K562 (cell line): ENCODE results near the gene EFNB3. TPM values are rescaled to one million over a fixed set of nuclear protein-coding genes. Genes with fewer than 3 reads are reported as not detected.

Experiments used
- ATAC-seq: fragments of 200-7000 bp; cut with Tn5 transposase; 3 replicates; pipeline ENCODE4 v1.9.1; 2020; ENCODE audit warnings: moderate library complexity
- BruUV-seq: library from RNA; stranded (reverse); fragments of 400-500 nt; replicated peaks from 2 replicates; lab custom pipeline; 2021; lab: Mats Ljungman, UMichigan
- CTCF ChIA-PET: fragments of 300-600 bp; formaldehyde crosslinking; extraction: SDS; loops from one replicate; lab custom pipeline; 2021; ENCODE audit warnings: low intra/inter-chr PET ratio; lab: Yijun Ruan, JAX
- POLR2A ChIA-PET: fragments of 300-600, 350-650 bp; sonication (Branson Sonifier 250); formaldehyde crosslinking; extraction: SDS; loops from one replicate; lab custom pipeline; 2021; ENCODE audit warnings: antibody characterized with exemption, inconsistent platforms; lab: Yijun Ruan, JAX
- DNase-seq, 4 experiments: peaks; one replicate each; pipeline versions ENCODE4 v3.0.0 to v3.0.0-alpha.2; 2011 to 2018; ENCODE audit warnings: low spot score in 3 of 4, mixed read lengths in 3 of 4; ENCODE audit errors: extremely low read depth in 1 of 4
- FAIRE-seq: peaks from 2 replicates; lab custom pipeline; 2011; peaks lifted over from hg19 to GRCh38; lab: Jason Lieb, UNC
- H2AFZ ChIP-seq: 2 replicates; pipeline ENCODE4 v1.6.0; 2011; ENCODE audit warnings: low read depth, low read length, control low read depth, inconsistent platforms
- H3K27ac ChIP-seq: fragments of 200-600 bp; 3 replicates; pipeline ENCODE4 v1.8.0; 2011; ENCODE audit warnings: low read depth, mild to moderate bottlenecking, control low read depth, inconsistent platforms, low read length, moderate library complexity, mixed read lengths; ENCODE audit errors: extremely low read depth
- H3K27me3 ChIP-seq, 2 experiments: fragments of 300-600 bp in 1 of 2; 2 replicates in 1 of 2; 3 replicates in 1 of 2; pipeline versions ENCODE4 v1.6.0 to v1.8.0; 2011; ENCODE audit warnings: inconsistent platforms in 2 of 2, low read length in 2 of 2, mild to moderate bottlenecking in 1 of 2, mixed read lengths in 1 of 2, moderate library complexity in 1 of 2; ENCODE audit not compliant: control insufficient read depth in 2 of 2, insufficient read depth in 2 of 2
- H3K36me3 ChIP-seq: fragments of 300-600 bp; 3 replicates; pipeline ENCODE4 v1.8.0; 2011; ENCODE audit warnings: mild to moderate bottlenecking, low read length, inconsistent platforms; ENCODE audit not compliant: control insufficient read depth, insufficient read depth
- H3K4me1 ChIP-seq, 2 experiments: fragments of 200-600 bp in 1 of 2; replicated peaks in 1 of 2; 2 replicates in 1 of 2; 3 replicates in 1 of 2; pipeline versions ENCODE4 v1.5.1 to v1.8.0; 2011; ENCODE audit warnings: inconsistent platforms in 2 of 2, low read length in 2 of 2, mild to moderate bottlenecking in 1 of 2, mixed read lengths in 1 of 2, moderate library complexity in 1 of 2; ENCODE audit not compliant: control insufficient read depth in 2 of 2, insufficient read depth in 2 of 2
- H3K4me2 ChIP-seq: 2 replicates; pipeline ENCODE4 v1.6.1; 2011; ENCODE audit warnings: low read length, control low read depth, inconsistent platforms, mixed read lengths; ENCODE audit not compliant: insufficient read depth
- H3K4me3 ChIP-seq: fragments of 200-600 bp; sonication (generic), shearing (Covaris generic); 2 replicates; pipeline ENCODE4 v1.5.1; 2016; ENCODE audit warnings: control low read depth, inconsistent platforms
- H3K79me2 ChIP-seq: fragments of 200-600 bp; 3 replicates; pipeline ENCODE4 v1.8.0; 2011; ENCODE audit warnings: low read length, inconsistent platforms; ENCODE audit not compliant: control insufficient read depth, insufficient read depth
- H3K9ac ChIP-seq, 2 experiments: 2 replicates each; pipeline versions ENCODE4 v1.6.0 to v1.6.1; 2011; ENCODE audit warnings: low read depth in 2 of 2, low read length in 2 of 2, control low read depth in 1 of 2, inconsistent platforms in 1 of 2, mild to moderate bottlenecking in 1 of 2, mixed read lengths in 1 of 2; ENCODE audit not compliant: insufficient read depth in 1 of 2
- H3K9me1 ChIP-seq: one replicate; pipeline ENCODE4 v1.6.0; 2011; ENCODE audit warnings: inconsistent platforms, mild to moderate bottlenecking, low read length, moderate library complexity; ENCODE audit not compliant: control insufficient read depth, insufficient read depth
- H3K9me3 ChIP-seq: replicated peaks from 2 replicates; pipeline ENCODE4 v1.5.1; 2011; ENCODE audit warnings: low read depth, low read length, inconsistent platforms; ENCODE audit not compliant: control insufficient read depth, insufficient read depth
- H4K20me1 ChIP-seq: replicated peaks from 2 replicates; pipeline ENCODE4 v1.6.1; 2011; ENCODE audit warnings: low read length, inconsistent platforms, mixed read lengths; ENCODE audit not compliant: control insufficient read depth, insufficient read depth
- ATF1 ChIP-seq, 2 experiments: fragments of 450-650 bp in 1 of 2; IDR thresholded peaks; 2 replicates each; pipeline ENCODE4 v1.6.1; 2016; ENCODE audit warnings: missing compliant biosample characterization in 1 of 2, missing genetic modification characterization in 1 of 2
- CTBP1 ChIP-seq: fragments of 450-650 bp; IDR thresholded peaks from 2 replicates; pipeline ENCODE4 v1.6.1; 2016; ENCODE audit warnings: borderline replicate concordance
- E2F4 ChIP-seq: sonication (generic); formaldehyde crosslinking; IDR thresholded peaks from 2 replicates; pipeline ENCODE4 v1.8.0; 2022; ENCODE audit warnings: mild to moderate bottlenecking, low read depth, missing genetic modification reagents
- EP300 ChIP-seq: IDR thresholded peaks from 2 replicates; pipeline ENCODE4 v1.6.1; 2012; ENCODE audit warnings: low read length, improper control_type of control experiment
- ETS1 ChIP-seq: conservative IDR thresholded peaks from 2 replicates; pipeline ENCODE4 v1.6.1; 2011; ENCODE audit warnings: low read depth, mild to moderate bottlenecking, low read length; ENCODE audit not compliant: control insufficient read depth
- JUNB ChIP-seq: fragments of 450-650 bp; formaldehyde crosslinking; conservative IDR thresholded peaks from 2 replicates; pipeline ENCODE4 v1.4.0; 2020; ENCODE audit warnings: mild to moderate bottlenecking
- LARP7 ChIP-seq: fragments of 450-650 bp; IDR thresholded peaks from 2 replicates; pipeline ENCODE4 v1.6.1; 2016
- LCOR ChIP-seq: sonication (generic); formaldehyde crosslinking; IDR thresholded peaks from 2 replicates; pipeline ENCODE4 v1.8.0; 2022; ENCODE audit warnings: mild to moderate bottlenecking, missing genetic modification reagents
- MED1 ChIP-seq: sonication (generic); formaldehyde crosslinking; IDR thresholded peaks from 2 replicates; pipeline ENCODE4 v1.8.1; 2023; ENCODE audit warnings: missing genetic modification reagents, borderline replicate concordance
- POLR2AphosphoS2 ChIP-seq: IDR thresholded peaks from 2 replicates; pipeline ENCODE4 v1.6.1; 2012; ENCODE audit warnings: low read length, improper control_type of control experiment
- RBM25 ChIP-seq: fragments of 200-400 bp; formaldehyde crosslinking; IDR thresholded peaks from 2 replicates; pipeline ENCODE4 v1.6.1; 2018; ENCODE audit warnings: low read length, low read depth, moderate library complexity; ENCODE audit not compliant: severe bottlenecking
- RBM34 ChIP-seq: fragments of 200-400 bp; formaldehyde crosslinking; IDR thresholded peaks from 2 replicates; pipeline ENCODE4 v1.6.1; 2018; ENCODE audit warnings: low read length, borderline replicate concordance; ENCODE audit not compliant: insufficient read depth
- ZBTB12 ChIP-seq: fragments of 250-450 bp; sonication (Bioruptor Pico); IDR thresholded peaks from 2 replicates; pipeline ENCODE4 v1.4.0; 2020
- ZFP36 ChIP-seq: fragments of 150-350 bp; IDR thresholded peaks from 2 replicates; pipeline ENCODE4 v1.6.1; 2018; ENCODE audit warnings: low read length, low read depth; ENCODE audit not compliant: partially characterized antibody
- WGBS: fragments of 100-300 bp; shearing (Covaris generic); methylation state at CpG from one replicate; pipeline ENCODE4 v1.1.6; 2016; ENCODE audit warnings: low coverage, mixed read lengths; ENCODE audit not compliant: insufficient coverage; ENCODE audit errors: missing lambda C conversion rate; 5-methylcytosine and 5-hydroxymethylcytosine counted together
- in situ Hi-C: fragments of 300-500 bp; cut with MboI; formaldehyde crosslinking; loops from 4 replicates; pipeline ENCODE4 v1.15.0; 2018; ENCODE audit warnings: inconsistent platforms, mixed read lengths
- intact Hi-C: fragments of 100-400 bp; cut with micrococcal nuclease; formaldehyde crosslinking; loops from 2 replicates; pipeline ENCODE4 v1.14.2; 2022
- polyA plus RNA-seq, 8 experiments: library from polyadenylated mRNA; depleted of rRNA in 4 of 8; stranded (reverse) in 5 of 8; unstranded in 3 of 8; fragments of >200 nt; fragmentation: Nextera tagmentation in 2 of 8; fragmentation: Illumina TruSeq in 1 of 8; extraction: Ambion mirVana in 2 of 8; extraction: Trizol in 1 of 8; gene quantifications; 2 replicates each; pipeline versions ENCODE4 v1.2.1 to v1.2.3, GENCODE V29; 2011 to 2014; ENCODE audit warnings: inconsistent platforms in 1 of 8, missing spikeins in 1 of 8
- total RNA-seq, 7 experiments: library from RNA; depleted of rRNA in 6 of 7; stranded (reverse); fragments of >200 nt in 6 of 7; fragmentation: Illumina TruSeq in 2 of 7; extraction: Trizol in 2 of 7; gene quantifications; 2 replicates each; pipeline versions ENCODE4 v1.2.1 to v1.2.3, GENCODE V29; 2011 to 2021; ENCODE audit warnings: low replicate concordance in 1 of 7

EFNB3 gene
- total and polyA plus RNA-seq, 9 of the 15 experiments (the other 6 are each of a cell fraction or from before 2014, with no cell fraction given) = not detected

GRCh38 chr17:7685533-7686221 lies 19.3 kb upstream of the EFNB3 start:
- Histone ChIP-seq H3K36me3 (peaks cover 27% of the 10 kb centered on the region), H3K4me1 (peaks cover 6 to 21% of the 10 kb centered on the region in 2 experiments; a peak in 3 of 5 replicates), H3K4me3 (peak overlapping the region; percentile 78), H4K20me1 (no peaks in the 10 kb centered on the region), H3K9ac (peak overlapping the region; percentile 95 to 96), H3K27me3 (no peaks in the 10 kb centered on the region), H3K27ac (peak overlapping the region; percentile 99), H3K4me2 (peak overlapping the region; percentile 99), H3K9me3 (no peaks in the 10 kb centered on the region), H2AFZ (peak overlapping the region; percentile 70), H3K79me2 (peaks cover 66% of the 10 kb centered on the region), H3K9me1 (no peaks in the 10 kb centered on the region)
- in situ Hi-C loops (loop anchor here (5.0 kb wide), 1 partner anchor 53 kb away; the partner anchor contains the start of gene SHBG), intact Hi-C loops (loop anchor here (5.0 kb wide), 1 partner anchor 98 kb away; no protein-coding TSS in a partner anchor)
- CTCF ChIA-PET = no interaction called here
- peak; percentile 66 for ATAC-seq
- peak; percentile 67 to 92 (median 76) for DNase-seq
- WGBS = under 1% methylated on average over 44 of the region's 44 CpGs
- FAIRE-seq = peak; percentile 85
- POLR2A ChIA-PET = interaction anchor here (0.5 to 7.3 kb wide), 34 partner anchors 9 to 570 kb away, joined by 3 to 67 read pairs (median 7); partner anchors contain the start of genes ATP1B2, EFNB3, FXR2 and GABARAP
- BruUV-seq = no TSS peak
- TF ChIP-seq MED1 (CRISPR knock-in tag) = 0 out of 2 replicates have a peak, but pooled peaks have one; percentile 49
- no peak for TF ChIP-seq ATF1 (CRISPR knock-in tag; IDR thresholded peaks at IDR 0.05)
- TF ChIP-seq ATF1 (tag; IDR thresholded peaks at IDR 0.05) = peak; percentile 77; the same call in 1 of the 2 replicates
- TF ChIP-seq ZBTB12 (CRISPR knock-in tag) = no peak
- peak; percentile 80; the same call in 1 of the 2 replicates for TF ChIP-seq E2F4 (CRISPR knock-in tag)
- peak; percentile 46 for TF ChIP-seq ZFP36
- no peak for TF ChIP-seq RBM25
- peak; percentile 89 for TF ChIP-seq ETS1
- TF ChIP-seq EP300 = peak; percentile 59
- no peak for TF ChIP-seq JUNB (CRISPR knock-in tag)
- TF ChIP-seq LARP7 = no peak
- peak; percentile 75; the same call in 1 of the 2 replicates for TF ChIP-seq LCOR (CRISPR knock-in tag)
- TF ChIP-seq RBM34 = no peak
- TF ChIP-seq POLR2AphosphoS2 = no peak; the same call in 1 of the 2 replicates
- peak; percentile 57; the same call in 1 of the 2 replicates for TF ChIP-seq CTBP1
